GM18520 (cell line): ENCODE measurements around the gene SGMS1.
"Not testable (repeated sequence)": the region's sequence is repeated elsewhere in the genome, so short reads cannot be mapped to it uniquely, and the experiment has no call there.

Experiments
- ATAC-seq: cut with Tn5 transposase; IDR thresholded peaks from one replicate; pipeline ENCODE4 v1.9.1; 2021; ENCODE audit not compliant: unreplicated experiment

Gene SGMS1

DNA sequence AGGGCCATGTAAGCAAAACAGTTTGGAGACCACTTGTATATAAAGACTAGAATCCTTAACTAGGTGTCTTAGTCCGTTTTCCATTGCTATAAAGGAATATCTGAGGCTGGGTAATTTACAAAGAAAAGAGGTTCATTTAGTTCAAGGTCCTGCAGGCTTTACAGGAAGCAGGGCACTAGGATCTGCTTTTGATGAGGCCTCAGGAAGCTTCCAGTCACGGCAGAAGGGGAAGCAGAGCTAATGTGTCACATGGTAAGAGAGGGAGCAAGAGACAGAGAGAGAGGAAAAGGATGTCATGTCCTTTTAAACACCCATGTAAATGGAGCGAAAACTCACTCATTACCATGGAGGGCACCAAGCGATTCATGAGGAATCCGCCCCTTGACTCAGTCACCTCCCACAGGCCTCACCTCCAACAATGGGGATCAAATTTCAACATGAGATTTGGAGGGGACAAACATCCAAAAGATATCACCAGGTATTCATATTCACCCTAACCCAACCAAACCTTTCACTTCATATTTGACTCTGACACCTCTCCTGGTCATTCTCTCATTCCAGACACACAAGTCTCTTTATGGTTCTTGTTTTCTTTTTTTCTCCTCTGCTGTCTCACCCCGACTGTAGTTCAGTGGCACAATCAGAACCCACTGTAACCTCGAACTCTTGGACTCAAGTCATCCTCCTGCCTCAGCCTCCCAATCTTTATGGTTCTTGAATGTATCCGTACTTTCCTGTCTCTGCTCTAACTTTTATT, 342.4 kb downstream of the SGMS1 start:
- no peak for ATAC-seq

DNA sequence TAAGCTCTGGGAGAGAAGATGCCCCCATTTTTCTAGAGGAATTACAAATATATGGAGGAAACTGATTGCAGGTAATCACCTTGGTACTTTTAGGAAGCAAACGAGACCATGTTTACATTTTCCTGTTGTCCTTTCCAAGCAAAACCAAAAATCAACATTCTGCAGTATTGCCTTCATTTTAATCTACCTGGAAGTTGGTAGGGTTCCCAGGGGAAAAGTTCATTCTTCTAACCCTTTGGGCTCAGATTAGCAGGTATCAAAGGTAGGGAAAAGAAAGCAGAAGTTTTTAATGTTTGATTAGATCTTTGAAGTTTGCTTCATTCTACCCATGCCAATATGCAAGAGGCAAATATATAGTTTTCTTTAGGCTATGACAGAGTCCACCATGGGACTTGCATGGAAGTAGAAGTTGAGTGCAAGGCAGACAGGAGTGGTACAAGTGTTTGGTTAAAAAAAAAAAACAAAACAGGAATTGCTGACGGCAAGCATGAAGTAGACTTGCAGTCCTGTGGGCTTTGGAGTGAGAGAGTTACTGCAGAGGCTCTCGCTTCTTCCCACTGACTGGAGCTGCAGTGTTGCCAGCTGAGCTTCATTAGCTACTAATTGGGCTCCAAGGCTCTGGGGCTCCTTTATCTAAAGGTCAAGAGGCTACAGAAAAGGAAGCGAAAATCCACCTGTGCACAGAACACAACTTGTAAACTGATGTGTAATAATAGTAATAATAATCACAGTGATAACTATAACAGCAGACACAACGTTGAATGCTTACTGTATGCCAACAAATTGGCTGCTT, 343.5 kb downstream of the SGMS1 start:
- no peak for ATAC-seq

DNA sequence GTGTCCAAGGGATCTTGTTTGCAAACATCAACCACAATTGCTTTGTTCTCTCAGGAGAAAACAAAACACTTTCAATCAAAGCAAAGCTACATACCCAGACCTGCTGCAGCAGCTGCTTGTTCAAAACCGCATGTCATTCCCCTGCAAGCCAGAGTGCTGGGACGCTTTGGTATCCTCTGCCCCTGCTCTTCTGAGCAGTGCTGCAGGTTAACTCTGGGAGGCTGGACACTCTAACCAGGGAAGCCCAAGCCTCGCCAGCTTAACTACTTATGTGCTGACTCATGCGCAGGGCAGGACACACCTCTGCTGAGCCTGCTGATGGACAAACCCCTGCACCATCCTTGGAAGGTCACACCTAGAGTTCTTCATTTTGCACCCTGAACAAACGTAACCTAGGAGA, 344.3 kb downstream of the SGMS1 start:
- no peak for ATAC-seq

DNA sequence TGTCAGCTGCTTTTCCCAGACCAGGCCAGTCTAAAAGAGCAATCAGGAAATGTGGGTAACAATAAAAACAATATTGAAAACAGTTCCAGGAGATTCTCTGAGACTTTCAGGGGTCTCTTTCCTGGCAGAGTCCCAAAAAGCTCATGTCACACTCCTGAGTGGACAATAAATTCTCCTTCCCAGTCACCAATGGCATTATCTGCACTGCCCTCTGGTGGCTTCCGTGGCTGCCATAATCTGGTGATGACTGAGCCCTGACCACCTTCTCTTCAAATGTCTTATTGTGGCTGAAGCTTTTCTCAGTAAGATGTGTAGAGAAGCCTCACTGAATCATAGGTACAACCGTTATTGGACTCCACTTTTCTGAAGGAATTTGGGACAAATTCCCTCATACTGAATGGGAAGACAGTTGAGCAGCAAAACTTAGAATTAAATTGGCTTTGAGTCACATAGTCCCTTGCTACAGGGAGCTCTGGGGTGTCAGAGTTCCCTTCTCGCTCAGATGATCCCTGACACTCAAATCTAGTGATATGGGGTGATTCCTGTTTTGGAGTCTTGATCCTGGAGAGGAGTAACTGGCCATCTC, 348.0 kb downstream of the SGMS1 start:
- ATAC-seq: peak; percentile 49

DNA sequence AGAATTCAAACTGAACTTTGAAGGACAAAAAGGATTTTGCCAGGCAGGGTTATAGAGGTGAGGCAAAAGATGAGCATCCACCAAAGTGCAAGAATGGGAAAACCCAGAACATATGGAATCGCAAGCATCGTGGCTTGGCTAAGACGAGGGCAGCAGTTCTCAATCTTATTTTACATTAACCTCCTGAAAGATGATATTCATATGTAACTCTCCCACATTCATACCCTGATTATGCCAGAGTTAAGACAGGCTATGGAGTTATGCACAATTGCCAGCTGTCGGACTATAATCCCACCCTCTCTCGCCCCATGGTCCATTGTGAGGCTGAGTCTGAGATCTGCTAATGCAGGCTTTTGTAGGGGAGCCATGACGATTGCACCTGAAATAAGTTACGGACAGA, 351.2 kb downstream of the SGMS1 start:
- no peak for ATAC-seq

DNA sequence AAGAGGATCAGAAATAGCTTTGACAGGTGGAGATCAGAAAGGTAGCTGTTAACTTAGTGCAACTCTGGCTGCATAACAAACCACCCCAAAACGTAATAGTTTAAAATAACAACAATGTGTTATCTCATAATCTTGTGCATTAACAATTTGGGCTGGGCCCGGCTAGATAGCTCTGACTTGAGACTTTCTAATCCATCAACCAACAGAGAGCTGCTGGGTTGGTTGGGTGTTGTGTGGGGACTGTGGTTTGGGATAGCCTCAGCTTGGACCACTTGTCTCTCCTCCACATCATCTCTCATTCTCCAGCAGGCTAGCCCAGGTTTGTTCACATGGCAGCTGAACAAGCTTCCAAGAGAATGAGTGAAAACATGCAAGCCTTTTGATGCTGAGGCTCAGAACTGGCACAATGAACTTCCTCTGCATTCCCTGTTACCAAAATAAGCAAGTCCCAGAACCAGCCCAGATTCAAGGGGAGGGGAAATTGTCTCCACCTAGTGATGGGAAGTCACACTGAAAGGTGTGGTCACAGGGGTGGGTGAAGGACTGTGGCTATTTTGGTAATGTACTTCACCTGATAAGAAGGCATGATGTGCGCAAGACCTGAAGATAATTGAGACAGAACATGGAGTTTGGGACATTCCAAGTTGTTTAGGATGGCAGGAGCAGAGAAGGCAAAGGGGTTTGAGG, 352.0 kb downstream of the SGMS1 start:
- no peak for ATAC-seq

DNA sequence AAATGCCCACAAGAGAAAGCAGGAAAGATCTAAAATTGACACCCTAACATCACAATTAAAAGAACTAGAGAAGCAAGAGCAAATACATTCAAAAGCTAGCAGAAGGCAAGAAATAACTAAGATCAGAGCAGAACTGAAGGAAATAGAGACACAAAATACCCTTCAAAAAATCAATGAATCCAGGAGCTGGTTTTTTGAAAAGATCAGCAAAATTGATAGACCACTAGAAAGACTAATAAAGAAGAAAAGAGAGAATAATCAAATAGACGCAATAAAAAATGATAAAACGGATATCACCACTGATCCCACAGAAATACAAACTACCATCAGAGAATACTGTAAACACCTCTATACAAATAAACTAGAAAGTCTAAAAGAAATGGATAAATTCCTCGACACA, 355.9 kb downstream of the SGMS1 start:
- ATAC-seq: not testable (repeated sequence)

DNA sequence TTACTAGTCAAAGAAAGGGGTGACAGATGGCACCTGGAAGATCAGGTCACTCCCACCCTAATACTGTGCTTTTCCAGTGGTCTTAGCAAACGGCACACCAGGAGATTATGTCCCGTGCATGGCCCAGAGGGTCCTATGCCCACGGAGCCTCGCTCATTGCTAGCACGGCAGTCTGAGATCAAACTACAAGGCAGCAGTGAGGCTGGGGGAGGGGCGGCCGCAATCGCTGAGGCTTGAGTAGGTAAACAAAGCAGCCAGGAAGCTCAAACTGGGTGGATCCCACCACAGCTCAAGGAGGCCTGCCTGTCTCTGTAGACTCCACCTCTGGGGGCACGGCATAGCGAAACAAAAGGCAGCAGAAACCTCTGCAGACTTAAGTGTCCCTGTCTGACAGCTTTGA, 361.1 kb downstream of the SGMS1 start:
- ATAC-seq: not testable (repeated sequence)

DNA sequence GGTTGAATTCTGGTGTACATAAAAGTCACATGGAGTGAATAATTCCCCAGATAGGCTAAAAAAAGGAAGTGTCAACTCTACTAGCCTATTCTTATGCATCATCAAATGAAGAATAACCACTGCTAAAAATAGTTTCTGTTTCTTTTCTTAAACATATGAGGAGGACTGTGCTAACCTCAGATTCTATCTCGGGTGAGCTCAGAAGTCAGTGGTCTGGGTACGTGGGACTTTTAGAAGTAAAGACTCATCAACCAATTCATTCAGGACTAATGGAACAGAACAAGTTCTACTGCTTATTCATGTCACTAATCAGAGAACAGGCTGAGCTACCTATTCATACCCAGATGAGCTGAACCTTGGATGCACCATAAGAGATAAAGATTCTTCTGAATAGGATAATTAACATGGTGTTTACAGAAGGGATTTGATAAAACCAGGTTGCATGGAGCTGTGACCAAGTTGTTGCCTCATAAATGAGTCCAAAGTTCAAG, 362.9 kb downstream of the SGMS1 start:
- peak; percentile 97 for ATAC-seq
